Ammon's horn (tissue), 1 donor: ENCODE data around the gene ATP6V0A1.
"Not testable (repeated sequence)": the region's sequence is repeated elsewhere in the genome, so short reads cannot be mapped to it uniquely, and the experiment has no call there.

Experiments used
- DNase-seq: peaks from one replicate; pipeline ENCODE4 v3.0.0-alpha.2; 2016; ENCODE audit warnings: low spot score

Gene ATP6V0A1

GRCh38 chr17:42541041-42541833 lies 82.6 kb downstream of the ATP6V0A1 start:
- no peak for DNase-seq

- no peak for DNase-seq
Measured at GRCh38 chr17:42543190-42544079, 84.8 kb downstream of the ATP6V0A1 start.

- no peak for DNase-seq
Measured at GRCh38 chr17:42544874-42545283, 86.2 kb downstream of the ATP6V0A1 start.

- not testable (repeated sequence) for DNase-seq
Measured at GRCh38 chr17:42545755-42546505, 87.3 kb downstream of the ATP6V0A1 start.

GRCh38 chr17:42547001-42547461 lies 88.4 kb downstream of the ATP6V0A1 start:
- DNase-seq: no peak

- DNase-seq: no peak
Measured at GRCh38 chr17:42547698-42548069, 89.0 kb downstream of the ATP6V0A1 start.

- no peak for DNase-seq
Measured at GRCh38 chr17:42548070-42548837, 89.6 kb downstream of the ATP6V0A1 start.

- DNase-seq: no peak
Measured at GRCh38 chr17:42548993-42549755, 90.5 kb downstream of the ATP6V0A1 start.

GRCh38 chr17:42552736-42553135 lies 94.1 kb downstream of the ATP6V0A1 start, which contains the start of gene HSD17B1:
TSS of gene HSD17B1 (plus strand) at chr17:42552923. CDS start at chr17:42552934, 11 bp downstream.
- not testable (repeated sequence) for DNase-seq

GRCh38 chr17:42553161-42553818 lies 94.6 kb downstream of the ATP6V0A1 start:
- no peak for DNase-seq

- DNase-seq: no peak
Measured at GRCh38 chr17:42553866-42554249, 95.2 kb downstream of the ATP6V0A1 start.

- DNase-seq: peak; percentile 90
Measured at GRCh38 chr17:42554250-42555121, 95.8 kb downstream of the ATP6V0A1 start.

GRCh38 chr17:42555122-42555622 lies 96.5 kb downstream of the ATP6V0A1 start:
- DNase-seq: no peak

GRCh38 chr17:42555961-42556617 lies 97.4 kb downstream of the ATP6V0A1 start:
- not testable (repeated sequence) for DNase-seq

GRCh38 chr17:42559075-42559474 lies 100.4 kb downstream of the ATP6V0A1 start:
- DNase-seq: no peak

- no peak for DNase-seq
Measured at GRCh38 chr17:42560246-42560645, 101.6 kb downstream of the ATP6V0A1 start.

GRCh38 chr17:42561897-42562387 lies 103.3 kb downstream of the ATP6V0A1 start, which contains the start of gene COASY:
TSS of gene COASY (plus strand) at chr17:42562148. CDS start at chr17:42562623, 475 bp downstream.
- DNase-seq: peak; percentile 95
